ENCODE measurements around the gene ELL2.
A peak's percentile ranks its signal among the peaks of the same experiment; 100 is the strongest.
"Not testable (repeated sequence)": the region's sequence is repeated elsewhere in the genome, so short reads cannot be mapped to it uniquely, and the experiment has no call there.

Gene ELL2

GRCh38 chr5:95876782-95877181, 84.9 kb downstream of the ELL2 start:
- DNase-seq: no peak

- DNase-seq: no peak
These were observed 87.4 kb downstream of the ELL2 start for GRCh38 chr5:95874246-95874645.

GRCh38 chr5:95873351-95873750, 88.3 kb downstream of the ELL2 start:
- no peak for DNase-seq

DNA sequence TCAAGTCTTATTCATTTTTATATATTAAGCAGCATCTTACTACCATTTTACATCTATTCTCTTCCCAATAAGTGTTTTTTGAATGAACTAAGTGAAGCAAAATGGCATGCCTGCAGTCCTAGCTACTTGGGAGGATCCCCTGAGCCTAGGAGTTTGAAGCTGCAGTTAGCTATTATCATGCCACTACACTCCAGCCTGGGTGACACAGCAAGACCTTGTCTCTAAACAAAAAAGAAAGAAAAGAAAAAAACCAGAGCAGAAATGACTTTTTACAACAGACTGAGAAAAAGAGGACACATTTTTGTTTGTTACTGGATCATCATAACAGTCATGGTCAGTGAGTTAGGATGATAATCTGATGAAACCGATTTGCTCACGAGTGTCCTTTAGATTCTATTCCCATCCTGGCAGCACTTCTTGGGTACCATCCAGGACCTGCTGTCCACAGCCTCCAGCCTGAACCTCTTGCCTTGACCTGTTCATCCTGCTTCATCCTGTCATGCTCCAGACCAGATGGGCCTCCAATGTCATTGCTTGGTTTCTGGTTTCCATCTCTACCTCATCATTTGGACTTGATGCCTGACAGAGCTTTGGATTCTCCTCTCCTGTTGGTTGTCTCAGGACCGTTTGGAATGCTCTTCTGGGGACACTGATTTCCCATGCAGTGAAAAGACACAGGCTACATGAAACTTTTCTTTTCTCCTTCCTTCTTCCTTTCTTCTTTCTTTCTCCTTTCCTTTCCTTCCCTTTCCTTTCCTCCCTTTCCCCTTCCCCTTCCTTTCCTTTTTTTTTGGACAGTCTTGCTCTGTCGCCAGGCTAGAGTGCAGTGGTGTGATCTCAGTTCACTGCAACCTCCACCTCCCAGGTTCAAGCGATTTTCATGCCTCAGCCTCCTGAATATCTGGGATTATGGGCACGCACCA, 89.0 kb downstream of the ELL2 start:
- no peak for DNase-seq

GRCh38 chr5:95871146-95871806, 90.4 kb downstream of the ELL2 start:
- no peak for DNase-seq

DNA sequence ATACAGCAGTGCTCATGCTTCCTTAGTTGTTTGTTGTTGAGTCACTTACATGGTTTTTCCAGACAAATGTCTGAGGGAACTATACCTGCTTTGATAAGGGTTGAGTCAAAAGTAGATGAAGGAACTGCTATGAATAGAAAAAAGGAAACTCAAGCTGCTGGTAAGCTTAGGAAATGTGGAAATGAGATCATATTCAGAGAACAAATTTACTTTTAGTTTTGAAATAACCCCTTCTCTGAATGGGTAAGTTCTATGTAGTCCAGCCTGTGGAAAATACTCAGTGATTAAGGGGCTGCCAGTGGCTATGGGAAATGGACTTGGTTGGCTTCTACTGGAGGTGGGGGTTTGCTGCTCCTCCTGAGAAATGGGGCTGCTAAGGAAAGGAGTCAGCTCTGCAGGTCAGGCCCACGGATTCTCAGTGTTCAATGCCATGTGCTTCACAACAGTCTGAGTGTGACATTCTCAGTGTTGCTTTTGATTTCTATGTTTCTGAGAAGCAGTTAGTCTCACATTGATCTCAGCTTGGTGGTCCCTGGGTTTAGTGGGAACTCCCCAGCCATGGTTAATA, 91.5 kb downstream of the ELL2 start:
- no peak for DNase-seq

DNA sequence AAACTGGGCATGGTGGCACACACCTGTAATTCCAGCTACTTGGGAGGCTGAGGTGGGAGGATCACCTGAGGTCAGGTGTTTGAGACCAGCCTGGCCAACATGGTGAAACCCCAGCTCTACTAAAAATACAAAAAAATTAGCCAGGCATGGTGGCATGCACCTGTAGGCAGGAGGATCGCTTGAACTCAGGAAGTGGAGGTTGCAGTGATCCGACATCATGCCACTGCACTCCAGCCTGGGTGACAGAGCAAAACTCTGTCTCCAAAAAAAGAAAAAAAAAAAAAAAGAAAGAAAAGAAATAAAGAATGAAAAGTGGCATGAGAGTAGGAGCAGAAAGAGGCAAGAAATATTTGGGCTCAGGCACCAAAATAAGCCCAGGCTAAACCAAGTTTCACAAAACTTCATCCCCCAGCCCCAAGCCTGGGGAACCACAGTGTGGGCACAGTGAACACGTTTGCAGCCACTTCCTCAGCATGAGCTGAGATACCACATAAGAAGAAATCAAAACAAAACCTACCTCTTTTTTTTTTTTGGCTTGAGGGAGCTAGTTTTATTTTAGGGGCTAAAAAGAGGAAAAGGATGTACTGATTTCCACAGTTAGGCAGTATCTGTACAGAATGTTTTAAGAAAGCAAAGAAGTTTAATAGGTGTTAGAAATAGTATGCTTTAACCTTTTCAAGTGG, 92.3 kb downstream of the ELL2 start:
- DNase-seq: not testable (repeated sequence)

- no peak for DNase-seq
These were observed 93.5 kb downstream of the ELL2 start for GRCh38 chr5:95868136-95868535.

DNA sequence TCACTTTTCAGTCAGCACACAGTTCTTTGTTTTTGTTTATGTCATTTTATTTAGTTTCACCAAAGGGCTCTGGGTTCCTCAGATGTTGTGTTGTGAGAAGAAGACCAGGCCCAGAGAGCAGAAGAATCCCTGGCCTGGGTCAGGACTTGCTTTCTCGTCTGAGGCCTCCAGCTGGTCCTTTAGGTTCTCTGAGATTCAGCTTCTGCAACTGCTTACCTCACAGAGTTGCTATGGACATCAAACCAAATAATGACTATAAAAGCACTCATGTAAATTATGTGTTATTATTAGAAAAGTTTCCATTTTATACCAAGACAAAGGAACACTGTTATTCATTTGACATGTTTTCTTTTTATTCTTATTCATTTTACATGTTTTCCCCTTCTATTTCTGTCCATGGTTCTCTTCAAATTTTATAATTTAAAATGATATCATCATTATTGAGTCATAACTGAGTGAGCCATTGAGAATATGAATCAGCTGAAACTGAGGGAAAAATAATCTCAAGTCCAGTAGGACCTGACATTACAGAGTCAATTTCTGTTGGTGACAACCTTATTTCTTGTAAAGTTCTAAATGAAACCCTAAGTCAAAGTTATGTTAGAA, 95.1 kb downstream of the ELL2 start:
- no peak for DNase-seq

- no peak for DNase-seq
These were observed 96.6 kb downstream of the ELL2 start for GRCh38 chr5:95864944-95865504.

DNA sequence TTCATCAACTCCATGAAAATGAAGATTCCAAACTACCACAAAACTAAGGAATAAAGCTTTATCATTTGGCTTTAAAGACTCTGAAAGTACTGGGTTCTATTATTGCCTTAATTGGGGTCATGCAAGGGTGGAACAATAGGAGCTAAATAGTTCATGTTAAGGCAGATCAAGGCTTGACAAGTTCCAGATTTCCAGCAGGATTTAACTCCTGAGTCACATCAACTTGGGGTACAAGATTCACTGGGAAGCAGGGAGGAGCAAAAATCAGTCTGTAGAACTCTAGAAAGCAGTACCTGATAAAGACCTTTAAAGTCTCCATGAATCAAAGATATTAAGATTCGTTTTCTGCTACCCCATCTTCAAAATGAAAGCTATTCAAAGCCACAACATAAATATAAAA, 97.2 kb downstream of the ELL2 start:
- no peak for DNase-seq

DNA sequence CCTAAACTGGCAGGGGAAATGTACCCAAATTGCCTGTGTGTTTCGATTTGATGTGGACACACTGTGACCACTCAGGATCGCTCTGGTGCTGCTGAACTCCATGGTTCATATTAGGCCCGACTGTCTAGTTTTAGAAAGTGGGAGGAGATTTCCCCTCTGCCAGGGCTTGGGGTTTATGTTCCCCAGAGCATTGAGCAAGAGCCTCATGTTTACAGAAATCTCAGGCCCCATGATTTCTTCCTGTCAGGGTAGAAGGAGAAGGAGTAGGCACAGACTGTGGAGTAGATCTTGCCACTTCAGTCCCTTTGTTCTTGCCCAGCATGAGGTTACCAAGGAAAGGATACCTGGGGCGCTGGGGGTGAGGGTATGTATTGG, 98.3 kb downstream of the ELL2 start:
- no peak for DNase-seq

GRCh38 chr5:95862671-95863382, 98.8 kb downstream of the ELL2 start:
- no peak for DNase-seq

- no peak for DNase-seq
These were observed 99.6 kb downstream of the ELL2 start for GRCh38 chr5:95861864-95862561.

DNA sequence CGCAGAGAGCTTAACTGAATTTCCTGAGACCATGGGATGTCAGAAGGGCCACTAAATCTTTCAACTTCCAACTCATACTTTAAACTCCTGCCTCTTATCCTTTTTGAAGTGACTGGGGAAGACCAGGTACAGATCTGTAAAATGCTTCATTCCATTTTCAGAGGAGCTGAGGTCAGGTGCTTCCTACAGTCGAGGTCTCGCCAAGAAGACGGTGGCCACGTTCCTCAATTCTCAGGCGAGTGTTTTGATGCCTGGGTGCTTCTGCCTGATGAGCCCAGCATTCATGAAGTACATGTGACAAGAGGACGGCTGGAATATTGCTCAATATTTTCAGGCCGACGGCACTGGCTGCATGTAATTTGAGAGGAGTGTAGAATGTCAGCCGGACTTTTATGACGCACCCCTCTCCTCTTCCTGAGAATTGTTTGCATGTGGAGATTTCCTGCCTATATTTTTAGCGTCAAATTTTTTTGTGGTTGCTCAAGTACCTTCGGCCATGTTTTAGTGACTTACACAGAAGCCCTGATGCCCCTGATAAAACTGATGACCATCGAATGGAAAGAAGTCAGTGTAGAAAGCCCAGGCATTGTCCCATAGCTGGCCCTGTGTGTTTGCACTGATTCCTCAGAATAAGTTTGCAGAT, 100.3 kb downstream of the ELL2 start:
- DNase-seq: peak; percentile 10

DNA sequence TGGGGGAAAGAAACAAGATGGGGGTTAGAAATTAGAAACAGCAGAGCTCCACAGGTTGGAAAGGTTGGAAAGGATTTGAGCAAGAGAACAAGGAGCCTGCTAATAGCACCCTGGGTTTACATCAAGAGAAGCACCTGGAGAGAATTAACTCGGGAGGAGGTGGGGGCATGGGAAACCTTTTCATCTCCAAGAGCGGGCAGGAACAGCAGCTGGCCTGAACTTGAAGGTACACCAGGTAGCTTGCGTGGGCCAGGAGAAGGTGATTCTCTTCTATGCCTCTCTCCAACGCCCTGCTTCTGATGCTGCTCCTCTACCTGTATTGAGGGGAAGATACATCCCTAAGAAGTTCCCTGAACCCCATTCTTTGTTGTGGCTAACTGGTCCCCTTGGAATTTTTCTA, 102.0 kb downstream of the ELL2 start:
- no peak for DNase-seq

- DNase-seq: peak; percentile 94
These were observed 102.7 kb downstream of the ELL2 start for GRCh38 chr5:95858661-95859595.

GRCh38 chr5:95858023-95858461, 103.6 kb downstream of the ELL2 start:
- DNase-seq: peak; percentile 61

DNA sequence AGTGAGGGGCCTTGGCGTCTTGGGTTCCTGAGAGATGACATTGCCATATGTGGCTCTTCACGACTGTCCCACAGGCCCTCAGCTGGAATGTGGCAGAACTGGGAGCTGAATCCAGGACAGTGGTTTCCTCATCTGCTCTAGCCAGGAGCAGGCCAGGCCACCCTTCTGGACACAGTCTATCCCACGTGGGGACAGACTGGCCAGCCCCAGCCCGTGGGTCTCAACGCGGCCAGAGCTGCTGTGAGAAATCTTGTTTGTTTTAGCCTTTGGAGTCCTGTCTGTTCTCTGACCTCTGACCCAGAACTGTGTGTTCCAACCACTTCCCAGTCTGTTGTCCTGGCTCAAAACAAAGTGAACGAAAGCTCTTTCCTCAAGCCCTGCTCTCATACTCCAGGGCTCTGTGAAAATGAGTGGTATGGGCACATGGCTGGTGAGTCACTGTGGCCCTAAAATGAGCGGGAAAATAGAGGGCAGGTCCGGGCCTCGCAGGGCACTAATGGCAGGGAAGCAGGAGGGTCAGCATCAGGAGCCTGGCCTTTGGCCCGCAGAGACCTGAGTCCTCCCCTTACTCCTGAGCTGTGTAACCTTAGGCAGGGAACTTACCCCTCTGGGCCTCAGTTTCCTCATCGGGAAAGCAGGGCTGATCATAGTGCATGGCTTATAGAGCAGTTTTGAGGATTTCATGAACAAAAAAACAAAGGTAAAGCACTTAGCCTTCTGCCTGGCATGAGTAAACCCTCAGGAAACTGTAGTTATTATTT, 104.3 kb downstream of the ELL2 start:
- no peak for DNase-seq
